ENCODE results near the gene TMEM89.

TMEM89 gene

GRCh38 chr3:48648188-48648850, 26.8 kb upstream of the TMEM89 start:
- H3K4me1 ChIP-seq (ENCODE audit: control insufficient read depth, low read length): peaks cover 5% of the 10 kb centered on the region
- no peak overlapping the region for H3K4me3 ChIP-seq (ENCODE audit: low read length)
- H3K27me3 ChIP-seq (ENCODE audit: control insufficient read depth, low read length): no peaks in the 10 kb centered on the region
- no peaks in the 10 kb centered on the region for H3K9me3 ChIP-seq (ENCODE audit: control insufficient read depth, insufficient read depth, low read length)
- no peaks in the 10 kb centered on the region for H3K36me3 ChIP-seq (ENCODE audit: control insufficient read depth, low read length)
- no peaks in the 10 kb centered on the region for H3K79me2 ChIP-seq (ENCODE audit: control insufficient read depth, low read length)
- H3K27ac ChIP-seq (ENCODE audit: low read depth, low read length): no peak overlapping the region
- no peaks in the 10 kb centered on the region for H3F3A ChIP-seq (ENCODE audit: control insufficient read depth, insufficient read depth)
- no peaks in the 10 kb centered on the region for H4K20me1 ChIP-seq (ENCODE audit: control insufficient read depth, insufficient read depth, low read depth, low read length)
- TF ChIP-seq CTCF (IDR thresholded peaks at IDR 0.05; ENCODE audit: low read depth, low read length, poor library complexity, severe bottlenecking): no peak
- no peak for TF ChIP-seq EZH2phosphoT487 (IDR thresholded peaks at IDR 0.05; ENCODE audit: borderline replicate concordance, low read length)
- no peak overlapping the region for H3K4me2 ChIP-seq (ENCODE audit: low read length)
- no peaks in the 10 kb centered on the region for H3K9me2 ChIP-seq (replicated peaks; ENCODE audit: control insufficient read depth, low read length)

- no peaks in the 10 kb centered on the region for H3K36me3 ChIP-seq (ENCODE audit: control insufficient read depth, low read length)
Observed at GRCh38 chr3:48647714-48648113, 26.1 kb upstream of the TMEM89 start.

GRCh38 chr3:48644898-48645760, 23.6 kb upstream of the TMEM89 start:
- Histone ChIP-seq H3K9me2 (replicated peaks; ENCODE audit: control insufficient read depth, low read length) (no peaks in the 10 kb centered on the region), H3K9me3 (ENCODE audit: control insufficient read depth, insufficient read depth, low read length) (no peaks in the 10 kb centered on the region), H4K20me1 (ENCODE audit: control insufficient read depth, insufficient read depth, low read depth, low read length) (no peaks in the 10 kb centered on the region), H3K27ac (ENCODE audit: low read depth, low read length) (no peak overlapping the region), H3K4me2 (ENCODE audit: low read length) (no peak overlapping the region), H3K27me3 (ENCODE audit: control insufficient read depth, low read length) (no peaks in the 10 kb centered on the region), H3K79me2 (ENCODE audit: control insufficient read depth, low read length) (no peaks in the 10 kb centered on the region), H3K4me3 (ENCODE audit: low read length) (no peak overlapping the region), H3K4me1 (ENCODE audit: control insufficient read depth, low read length) (no peaks in the 10 kb centered on the region), H3K36me3 (ENCODE audit: control insufficient read depth, low read length) (no peaks in the 10 kb centered on the region), H3F3A (ENCODE audit: control insufficient read depth, insufficient read depth) (no peaks in the 10 kb centered on the region)
- TF ChIP-seq EZH2phosphoT487 (IDR thresholded peaks at IDR 0.05; ENCODE audit: borderline replicate concordance, low read length) (no peak), CTCF (IDR thresholded peaks at IDR 0.05; ENCODE audit: low read depth, low read length, poor library complexity, severe bottlenecking) (no peak)

More at GRCh38 chr3:48647714-48648113, 26.1 kb upstream of the TMEM89 start:
- Histone ChIP-seq H3K4me2 (ENCODE audit: low read length) (no peak overlapping the region), H3K79me2 (ENCODE audit: control insufficient read depth, low read length) (no peaks in the 10 kb centered on the region), H3K9me3 (ENCODE audit: control insufficient read depth, insufficient read depth, low read length) (no peaks in the 10 kb centered on the region), H3K27ac (ENCODE audit: low read depth, low read length) (no peak overlapping the region), H3K9me2 (replicated peaks; ENCODE audit: control insufficient read depth, low read length) (no peaks in the 10 kb centered on the region), H3F3A (ENCODE audit: control insufficient read depth, insufficient read depth) (no peaks in the 10 kb centered on the region), H3K4me3 (ENCODE audit: low read length) (no peak overlapping the region), H4K20me1 (ENCODE audit: control insufficient read depth, insufficient read depth, low read depth, low read length) (no peaks in the 10 kb centered on the region), H3K27me3 (ENCODE audit: control insufficient read depth, low read length) (no peaks in the 10 kb centered on the region), H3K4me1 (ENCODE audit: control insufficient read depth, low read length) (no peaks in the 10 kb centered on the region)
- TF ChIP-seq EZH2phosphoT487 (IDR thresholded peaks at IDR 0.05; ENCODE audit: borderline replicate concordance, low read length): no peak
- no peak for TF ChIP-seq CTCF (IDR thresholded peaks at IDR 0.05; ENCODE audit: low read depth, low read length, poor library complexity, severe bottlenecking)
